ENCODE measurements around the gene PARK7.

DNA sequence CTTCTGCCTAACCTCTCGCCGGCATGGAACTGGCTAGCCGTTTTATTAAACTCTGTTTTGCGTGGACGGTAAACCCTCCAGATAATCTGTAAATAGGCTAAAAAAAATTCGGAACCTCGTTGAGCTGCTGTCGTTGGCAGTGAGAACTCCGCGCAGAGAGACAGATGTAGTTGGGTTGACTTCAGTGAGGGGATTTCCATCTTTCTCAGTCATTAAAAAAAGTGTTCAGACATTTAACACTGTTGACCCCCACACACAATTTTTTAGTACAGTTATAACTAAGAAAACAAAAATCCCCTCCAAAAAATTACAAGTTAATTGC lies 464 bp downstream of the PARK7 start:
- TF ChIP-seq, protein P1, sequence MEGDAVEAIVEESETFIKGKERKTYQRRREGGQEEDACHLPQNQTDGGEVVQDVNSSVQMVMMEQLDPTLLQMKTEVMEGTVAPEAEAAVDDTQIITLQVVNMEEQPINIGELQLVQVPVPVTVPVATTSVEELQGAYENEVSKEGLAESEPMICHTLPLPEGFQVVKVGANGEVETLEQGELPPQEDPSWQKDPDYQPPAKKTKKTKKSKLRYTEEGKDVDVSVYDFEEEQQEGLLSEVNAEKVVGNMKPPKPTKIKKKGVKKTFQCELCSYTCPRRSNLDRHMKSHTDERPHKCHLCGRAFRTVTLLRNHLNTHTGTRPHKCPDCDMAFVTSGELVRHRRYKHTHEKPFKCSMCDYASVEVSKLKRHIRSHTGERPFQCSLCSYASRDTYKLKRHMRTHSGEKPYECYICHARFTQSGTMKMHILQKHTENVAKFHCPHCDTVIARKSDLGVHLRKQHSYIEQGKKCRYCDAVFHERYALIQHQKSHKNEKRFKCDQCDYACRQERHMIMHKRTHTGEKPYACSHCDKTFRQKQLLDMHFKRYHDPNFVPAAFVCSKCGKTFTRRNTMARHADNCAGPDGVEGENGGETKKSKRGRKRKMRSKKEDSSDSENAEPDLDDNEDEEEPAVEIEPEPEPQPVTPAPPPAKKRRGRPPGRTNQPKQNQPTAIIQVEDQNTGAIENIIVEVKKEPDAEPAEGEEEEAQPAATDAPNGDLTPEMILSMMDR (conservative IDR thresholded peaks at IDR 0.05 in 1 of 2, IDR thresholded peaks at IDR 0.05 in 1 of 2; ENCODE audit: extremely low read depth in 1 of 2, insufficient read depth in 1 of 2, low read depth in 1 of 2, low read length in 2 of 2): no peak
- no peak for TF ChIP-seq EZH2 (IDR thresholded peaks at IDR 0.05; ENCODE audit: borderline replicate concordance, low read length)
